Measurements from ENCODE around the gene JAKMIP3. TPM values are rescaled to one million over a fixed set of nuclear protein-coding genes. Genes with fewer than 3 reads are reported as not detected.

The JAKMIP3 gene
- total RNA-seq, 1 donor from 2014 or later, result 0.11 TPM

DNA sequence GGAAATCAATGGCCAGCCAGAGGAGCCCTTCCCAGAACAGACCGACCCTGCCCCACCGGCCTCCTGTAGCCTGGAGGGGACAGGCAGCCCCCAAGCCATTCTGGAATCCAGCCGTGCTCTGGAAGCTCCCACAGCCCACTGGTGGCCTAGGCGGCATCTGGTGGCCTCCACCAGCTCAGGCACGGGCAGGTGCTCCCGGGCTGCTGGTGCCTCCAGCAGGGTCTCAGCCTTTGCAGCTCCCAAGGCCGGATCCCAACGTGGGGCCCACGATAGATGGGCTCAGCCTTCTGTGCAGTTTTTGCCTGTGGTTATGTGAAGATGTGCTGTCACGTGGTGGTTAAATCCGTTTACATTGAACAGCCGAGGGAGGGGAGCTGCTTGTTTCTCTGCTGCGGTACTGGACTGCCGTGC is 44.4 kb downstream of the JAKMIP3 start:
- DNase-seq (ENCODE audit: low read depth), result no peak

DNA sequence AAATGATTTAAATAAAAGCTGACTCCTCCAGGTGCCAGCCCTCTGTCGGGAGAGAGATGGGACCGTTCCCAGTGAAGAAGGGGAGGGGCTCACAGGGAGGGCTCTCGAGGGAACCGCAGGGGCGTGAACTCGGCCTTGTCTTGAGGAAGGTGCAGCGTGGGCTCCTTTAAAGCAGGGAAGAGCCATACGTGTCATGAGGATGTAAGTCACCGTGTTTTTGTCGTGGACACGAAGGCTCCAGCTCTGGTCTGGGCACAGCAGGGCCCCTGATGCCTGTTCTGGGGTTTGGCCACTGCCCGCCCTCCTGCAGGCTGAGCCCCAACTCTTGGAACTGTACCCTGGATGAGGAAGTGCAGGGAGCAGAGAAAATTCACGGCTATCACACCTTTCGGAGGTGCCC is 45.0 kb downstream of the JAKMIP3 start:
- no peak for DNase-seq (ENCODE audit: low read depth)

DNA sequence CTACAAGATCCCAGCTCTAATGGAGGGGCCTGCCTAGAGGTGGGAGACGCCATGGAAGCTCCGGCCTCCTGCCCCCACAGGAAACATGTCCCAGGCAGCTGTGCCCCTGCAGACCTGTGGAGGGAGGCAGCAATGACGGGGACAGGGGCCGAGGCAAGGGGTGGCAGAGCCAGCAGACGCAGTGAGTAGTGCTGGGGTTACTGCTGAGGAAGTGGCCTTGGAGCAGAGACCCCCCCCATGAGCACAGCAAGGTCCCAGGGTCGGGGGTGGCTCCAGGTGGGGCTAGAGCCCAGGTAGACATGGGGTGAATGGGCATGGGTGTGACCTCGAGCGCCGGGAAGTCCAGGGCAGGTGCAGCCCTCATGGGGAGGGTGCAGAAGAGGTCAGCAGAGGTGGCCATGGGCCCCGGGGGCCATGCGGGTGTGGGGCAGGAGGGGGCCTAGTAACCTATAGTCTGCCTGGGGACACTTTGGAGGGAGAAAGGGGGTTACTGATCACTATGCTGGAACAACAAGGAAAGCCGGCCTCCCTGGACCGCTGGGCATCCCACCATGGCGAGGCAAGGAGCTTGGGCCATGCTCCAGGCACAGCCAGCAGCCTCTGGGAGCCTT is 45.5 kb downstream of the JAKMIP3 start:
- no peak for DNase-seq (ENCODE audit: low read depth)

DNA sequence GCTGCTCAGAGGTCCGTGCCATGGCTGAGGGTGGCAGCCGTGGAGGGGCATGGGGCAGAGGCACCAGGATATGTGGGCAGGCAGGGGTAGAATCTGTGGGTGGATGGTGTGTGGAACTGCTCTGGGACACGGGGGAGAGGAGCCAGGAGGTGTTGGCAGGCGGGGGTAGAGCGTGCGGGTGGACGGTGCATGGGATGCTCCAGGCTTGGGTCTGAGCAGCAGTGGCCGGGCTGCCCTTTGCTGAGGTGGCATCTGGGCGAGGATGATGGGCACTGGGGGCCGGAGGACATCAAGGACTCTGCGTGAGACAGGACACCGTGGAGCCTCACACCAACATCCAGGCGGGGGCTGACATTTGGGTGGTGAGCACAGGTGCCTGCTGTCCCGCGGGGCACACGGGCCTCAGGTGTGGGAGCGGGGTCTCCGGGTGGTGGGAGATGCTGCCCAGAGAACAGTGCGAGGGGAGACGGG is 46.2 kb downstream of the JAKMIP3 start:
- DNase-seq (ENCODE audit: low read depth), result no peak

DNA sequence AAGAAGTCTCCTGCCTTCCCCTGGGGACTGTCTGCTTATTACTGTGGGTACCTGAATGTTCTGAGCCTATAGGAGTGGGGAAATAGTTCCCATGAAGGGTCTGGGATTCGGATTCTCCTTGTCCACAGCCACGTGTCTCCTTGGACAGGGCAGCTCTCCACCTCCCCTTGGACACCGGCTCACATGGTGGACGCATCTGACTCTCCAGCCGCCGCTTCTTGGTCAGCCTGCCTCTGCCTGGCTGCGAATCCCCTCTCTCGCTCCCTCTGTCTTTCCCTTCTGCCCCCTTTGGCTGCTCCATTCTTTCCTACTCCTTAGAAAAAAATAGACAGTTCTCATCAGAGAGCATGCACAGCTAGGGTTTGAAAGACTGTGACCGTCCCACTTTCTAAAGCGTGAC is 46.9 kb downstream of the JAKMIP3 start:
- no peak for DNase-seq (ENCODE audit: low read depth)

DNA sequence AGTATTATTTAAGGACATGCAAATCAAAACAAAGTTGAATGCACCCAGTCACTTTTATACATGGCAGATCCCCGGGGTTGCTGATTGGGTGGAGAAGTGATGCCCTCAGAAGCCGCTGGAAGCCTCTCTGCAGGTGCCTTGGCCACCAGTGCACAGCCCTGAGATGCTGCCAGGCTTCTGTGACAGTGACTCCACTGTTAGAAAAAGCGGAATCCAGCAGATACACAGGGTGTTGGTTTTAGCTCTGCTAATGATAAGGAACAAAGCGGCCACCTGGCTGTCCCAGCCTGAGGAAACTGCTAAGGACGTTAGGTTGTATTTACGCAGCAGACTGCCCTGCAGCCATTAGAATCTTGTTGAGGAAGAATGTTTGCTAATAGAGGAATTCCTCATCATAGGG is 47.5 kb downstream of the JAKMIP3 start:
- no peak for DNase-seq (ENCODE audit: low read depth)

- no peak for DNase-seq (ENCODE audit: low read depth)
These were observed 48.1 kb downstream of the JAKMIP3 start for GRCh38 chr10:132113766-132114365.

GRCh38 chr10:132114953-132115520 is 49.3 kb downstream of the JAKMIP3 start:
- no peak for DNase-seq (ENCODE audit: low read depth)

Other genes starting within 250 kb of the JAKMIP3 start
- gene PPP2R2D, start 164.9 kb upstream of the JAKMIP3 start, total RNA-seq, result 14.4 and 29.6 TPM in 2 replicates
- 149 and 197 TPM in 2 replicates for gene BNIP3, start 84.0 kb upstream of the JAKMIP3 start, total RNA-seq
- 21.0 and 22.3 TPM in 2 replicates for gene DPYSL4, start 121.0 kb downstream of the JAKMIP3 start, total RNA-seq
- gene STK32C, start 242.0 kb downstream of the JAKMIP3 start, total RNA-seq, result 8.7 and 12.1 TPM in 2 replicates